ENCODE measurements around the gene ALG14.

- TF ChIP-seq TAF1 (IDR thresholded peaks at IDR 0.05; ENCODE audit: low read depth, low read length) (no peak), PAX5 (IDR thresholded peaks at IDR 0.05; ENCODE audit: insufficient read depth, low read length, severe bottlenecking) (no peak), POLR2A (IDR thresholded peaks at IDR 0.05; ENCODE audit: low read depth, low read length) (no peak), POLR2AphosphoS5 (IDR thresholded peaks at IDR 0.05; ENCODE audit: low read depth, low read length) (no peak)
Measured at GRCh38 chr1:95002540-95003432, 70.0 kb downstream of the ALG14 start.

Measured in GM12891 (cell line).